Loucy (cell line): Measurements from ENCODE around the gene HCRTR2.

Experiments used
- H2AFZ ChIP-seq: fragments of 200-600 bp; sonication (generic); 2 replicates; pipeline ENCODE4 v1.6.0; 2016; ENCODE audit warnings: antibody characterized with exemption, mild to moderate bottlenecking, low read length, moderate library complexity
- H3F3A ChIP-seq: fragments of 200-600 bp; 2 replicates; pipeline ENCODE4 v1.6.0; 2016; ENCODE audit warnings: antibody characterized with exemption, low read depth, mild to moderate bottlenecking
- H3K27me3 ChIP-seq: fragments of 200-600 bp; sonication (generic); 2 replicates; pipeline ENCODE4 v1.6.1; 2014; ENCODE audit warnings: low read length, mild to moderate bottlenecking; ENCODE audit not compliant: insufficient read depth, poor library complexity, severe bottlenecking
- H3K36me3 ChIP-seq: fragments of 200-600 bp; sonication (generic); 2 replicates; pipeline ENCODE4 v1.6.1; 2016; ENCODE audit warnings: low read length; ENCODE audit not compliant: insufficient read depth
- H3K4me1 ChIP-seq: fragments of 200-600 bp; sonication (generic); 2 replicates; pipeline ENCODE4 v1.5.1; 2014; ENCODE audit warnings: low read length, mild to moderate bottlenecking; ENCODE audit not compliant: insufficient read depth, poor library complexity, severe bottlenecking
- H3K4me2 ChIP-seq: fragments of 200-600 bp; sonication (generic); 2 replicates; pipeline ENCODE4 v1.6.0; 2014; ENCODE audit warnings: antibody characterized with exemption, low read length, low read depth, mild to moderate bottlenecking; ENCODE audit not compliant: poor library complexity, severe bottlenecking
- H3K4me3 ChIP-seq: fragments of 200-600 bp; sonication (generic); 2 replicates; pipeline ENCODE4 v1.5.1; 2014; ENCODE audit warnings: low read length, mild to moderate bottlenecking, mixed read lengths; ENCODE audit not compliant: poor library complexity, severe bottlenecking
- H3K79me2 ChIP-seq: fragments of 200-600 bp; sonication (generic); 2 replicates; pipeline ENCODE4 v1.6.1; 2014; ENCODE audit warnings: low read length; ENCODE audit not compliant: insufficient read depth
- H3K9ac ChIP-seq: fragments of 200-600 bp; sonication (generic); 2 replicates; pipeline ENCODE4 v1.6.0; 2014; ENCODE audit warnings: mild to moderate bottlenecking, low read depth, low read length, moderate library complexity; ENCODE audit not compliant: poor library complexity, severe bottlenecking
- H3K9me2 ChIP-seq: fragments of 200-600 bp; sonication (generic); replicated peaks from 2 replicates; pipeline ENCODE4 v1.6.1; 2016; ENCODE audit warnings: low read depth, low read length, mixed read lengths
- H3K9me3 ChIP-seq: fragments of 200-600 bp; sonication (generic); 2 replicates; pipeline ENCODE4 v1.6.1; 2014; ENCODE audit warnings: mild to moderate bottlenecking, antibody characterized with exemption, low read length, low read depth; ENCODE audit not compliant: insufficient read depth
- H4K20me1 ChIP-seq: fragments of 200-600 bp; sonication (generic); 2 replicates; pipeline ENCODE4 v1.6.0; 2014; ENCODE audit warnings: antibody characterized with exemption, low read length, mild to moderate bottlenecking; ENCODE audit not compliant: insufficient read depth, poor library complexity, severe bottlenecking
- EZH2phosphoT487 ChIP-seq: fragments of 200-600 bp; IDR thresholded peaks from 2 replicates; pipeline ENCODE4 v1.6.1; 2018; ENCODE audit warnings: antibody characterized with exemption, mild to moderate bottlenecking, moderate library complexity, borderline replicate concordance
- TF ChIP-seq, protein P1 (sequence below): fragments of 200-600 bp; sonication (generic); conservative IDR thresholded peaks from 2 replicates; pipeline ENCODE4 v1.5.1; 2014; ENCODE audit warnings: mild to moderate bottlenecking, antibody characterized with exemption, low read length

Gene HCRTR2

DNA sequence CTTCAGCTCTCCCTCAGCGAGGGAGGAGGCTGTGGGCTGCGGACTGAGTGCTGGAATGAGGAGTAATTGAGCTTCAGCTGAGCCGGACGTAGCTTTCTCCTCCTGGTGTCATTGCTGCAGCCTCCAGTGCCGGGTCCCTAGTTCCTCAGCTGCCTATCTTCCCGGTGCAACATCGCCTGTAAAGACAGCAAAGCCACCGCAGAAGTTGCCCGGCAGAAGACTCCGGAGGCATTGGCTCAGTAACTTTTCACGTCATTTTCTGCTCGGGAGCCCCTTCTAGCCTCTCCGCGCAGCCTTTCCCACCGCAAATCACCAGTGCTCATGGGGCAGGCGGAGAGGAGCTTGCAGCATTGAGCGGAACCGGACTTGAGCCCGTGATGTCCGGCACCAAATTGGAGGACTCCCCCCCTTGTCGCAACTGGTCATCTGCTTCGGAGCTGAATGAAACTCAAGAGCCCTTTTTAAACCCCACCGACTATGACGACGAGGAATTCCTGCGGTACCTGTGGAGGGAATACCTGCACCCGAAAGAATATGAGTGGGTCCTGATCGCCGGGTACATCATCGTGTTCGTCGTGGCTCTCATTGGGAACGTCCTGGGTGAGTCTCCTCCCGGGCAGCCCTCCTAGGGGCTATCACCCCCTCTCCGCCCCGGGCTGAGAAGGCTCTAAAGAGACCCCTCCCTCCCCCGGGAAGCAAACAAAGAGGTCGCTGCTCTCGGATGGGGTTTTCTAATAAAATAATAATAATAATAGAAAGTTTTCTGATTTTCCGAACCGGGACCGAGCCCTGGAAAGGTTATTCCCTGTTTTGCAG, at the start of gene HCRTR2:
Gene HCRTR2 (plus strand): TSS at position 305 of the 816 bp plus-strand sequence. CDS start 73 bp downstream, at position 378.
- H3F3A ChIP-seq, result no peaks in the 10 kb centered on the region
- H3K4me3 ChIP-seq, result no peak within 1 kb of the TSS
- TF ChIP-seq, protein P1, sequence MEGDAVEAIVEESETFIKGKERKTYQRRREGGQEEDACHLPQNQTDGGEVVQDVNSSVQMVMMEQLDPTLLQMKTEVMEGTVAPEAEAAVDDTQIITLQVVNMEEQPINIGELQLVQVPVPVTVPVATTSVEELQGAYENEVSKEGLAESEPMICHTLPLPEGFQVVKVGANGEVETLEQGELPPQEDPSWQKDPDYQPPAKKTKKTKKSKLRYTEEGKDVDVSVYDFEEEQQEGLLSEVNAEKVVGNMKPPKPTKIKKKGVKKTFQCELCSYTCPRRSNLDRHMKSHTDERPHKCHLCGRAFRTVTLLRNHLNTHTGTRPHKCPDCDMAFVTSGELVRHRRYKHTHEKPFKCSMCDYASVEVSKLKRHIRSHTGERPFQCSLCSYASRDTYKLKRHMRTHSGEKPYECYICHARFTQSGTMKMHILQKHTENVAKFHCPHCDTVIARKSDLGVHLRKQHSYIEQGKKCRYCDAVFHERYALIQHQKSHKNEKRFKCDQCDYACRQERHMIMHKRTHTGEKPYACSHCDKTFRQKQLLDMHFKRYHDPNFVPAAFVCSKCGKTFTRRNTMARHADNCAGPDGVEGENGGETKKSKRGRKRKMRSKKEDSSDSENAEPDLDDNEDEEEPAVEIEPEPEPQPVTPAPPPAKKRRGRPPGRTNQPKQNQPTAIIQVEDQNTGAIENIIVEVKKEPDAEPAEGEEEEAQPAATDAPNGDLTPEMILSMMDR, result no peak
- no peak for TF ChIP-seq EZH2phosphoT487
- H3K36me3 ChIP-seq, result no peaks in the 10 kb centered on the region
- no peaks in the 10 kb centered on the region for H4K20me1 ChIP-seq
- no peak within 1 kb of the TSS for H2AFZ ChIP-seq
- no peak within 1 kb of the TSS for H3K9ac ChIP-seq
- no peaks in the 10 kb centered on the region for H3K9me3 ChIP-seq
- no peaks in the 10 kb centered on the region for H3K27me3 ChIP-seq
- H3K9me2 ChIP-seq, result no peaks in the 10 kb centered on the region
- no peak within 1 kb of the TSS for H3K4me2 ChIP-seq
- H3K4me1 ChIP-seq, result no peaks in the 10 kb centered on the region
- H3K79me2 ChIP-seq, result no peaks in the 10 kb centered on the region

DNA sequence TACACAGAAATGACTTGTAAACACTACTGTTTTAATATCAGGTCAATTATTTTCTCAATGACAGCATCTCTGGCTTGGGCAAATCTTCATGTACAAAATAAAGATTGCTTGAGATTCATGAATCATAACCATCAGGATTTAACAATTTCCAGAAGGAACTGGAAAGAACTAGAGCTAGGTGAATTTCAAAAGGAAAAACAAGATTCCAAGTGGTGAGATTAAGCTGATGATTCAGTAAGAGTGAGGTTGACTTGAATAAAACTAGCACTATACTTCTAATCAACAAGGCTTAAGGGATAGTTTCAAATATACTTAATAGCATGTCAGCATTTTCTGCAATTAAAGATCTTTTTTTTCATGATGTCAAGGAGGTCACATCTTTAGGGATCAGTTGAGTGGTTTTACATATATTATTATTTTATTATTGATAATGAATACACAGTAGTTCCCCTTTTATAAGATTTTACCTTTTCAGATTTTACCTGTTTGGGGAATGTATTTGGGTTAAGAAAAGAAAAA, 43.5 kb upstream of the HCRTR2 start:
- Histone ChIP-seq H3K36me3 (no peaks in the 10 kb centered on the region), H3K4me1 (no peaks in the 10 kb centered on the region), H2AFZ (no peak overlapping the region), H3K27me3 (no peaks in the 10 kb centered on the region), H3K9me3 (no peaks in the 10 kb centered on the region), H3F3A (no peaks in the 10 kb centered on the region), H4K20me1 (no peaks in the 10 kb centered on the region), H3K79me2 (no peaks in the 10 kb centered on the region), H3K4me2 (no peak overlapping the region), H3K9ac (no peak overlapping the region), H3K4me3 (no peak overlapping the region), H3K9me2 (no peaks in the 10 kb centered on the region)
- TF ChIP-seq, protein P1, result no peak
- TF ChIP-seq EZH2phosphoT487, result no peak

DNA sequence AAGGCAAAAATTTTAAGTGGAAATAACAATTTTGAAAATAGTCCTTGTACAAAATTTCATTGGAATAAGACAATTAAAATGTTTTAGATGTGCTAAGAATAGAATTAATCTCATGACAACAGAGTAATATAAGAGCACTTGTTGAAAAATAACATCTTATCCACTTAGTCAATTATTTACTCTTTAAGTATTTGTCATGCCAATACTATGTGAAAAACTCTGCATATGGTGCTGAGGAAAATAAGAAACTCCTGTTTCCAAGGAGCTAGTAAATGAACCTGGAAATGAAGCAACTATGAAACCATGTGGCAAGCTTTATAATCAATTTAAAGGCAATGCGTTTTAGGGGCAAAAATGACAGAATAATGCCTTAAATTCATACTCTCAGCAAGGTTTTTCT, 42.7 kb upstream of the HCRTR2 start:
- H3K9me2 ChIP-seq, result no peaks in the 10 kb centered on the region
- no peak overlapping the region for H3K4me2 ChIP-seq
- no peaks in the 10 kb centered on the region for H3F3A ChIP-seq
- H3K79me2 ChIP-seq, result no peaks in the 10 kb centered on the region
- H3K27me3 ChIP-seq, result no peaks in the 10 kb centered on the region
- no peak overlapping the region for H3K9ac ChIP-seq
- H4K20me1 ChIP-seq, result no peaks in the 10 kb centered on the region
- H2AFZ ChIP-seq, result no peak overlapping the region
- no peaks in the 10 kb centered on the region for H3K4me1 ChIP-seq
- no peaks in the 10 kb centered on the region for H3K9me3 ChIP-seq
- no peak for TF ChIP-seq EZH2phosphoT487
- TF ChIP-seq, protein P1, result no peak
- H3K36me3 ChIP-seq, result no peaks in the 10 kb centered on the region
- H3K4me3 ChIP-seq, result no peak overlapping the region
